ENCODE results near the gene SSC4D.
A peak's percentile ranks its signal among the peaks of the same experiment; 100 is the strongest.
"Not testable (repeated sequence)": the region's sequence is repeated elsewhere in the genome, so short reads cannot be mapped to it uniquely, and the experiment has no call there.

Gene SSC4D

DNA sequence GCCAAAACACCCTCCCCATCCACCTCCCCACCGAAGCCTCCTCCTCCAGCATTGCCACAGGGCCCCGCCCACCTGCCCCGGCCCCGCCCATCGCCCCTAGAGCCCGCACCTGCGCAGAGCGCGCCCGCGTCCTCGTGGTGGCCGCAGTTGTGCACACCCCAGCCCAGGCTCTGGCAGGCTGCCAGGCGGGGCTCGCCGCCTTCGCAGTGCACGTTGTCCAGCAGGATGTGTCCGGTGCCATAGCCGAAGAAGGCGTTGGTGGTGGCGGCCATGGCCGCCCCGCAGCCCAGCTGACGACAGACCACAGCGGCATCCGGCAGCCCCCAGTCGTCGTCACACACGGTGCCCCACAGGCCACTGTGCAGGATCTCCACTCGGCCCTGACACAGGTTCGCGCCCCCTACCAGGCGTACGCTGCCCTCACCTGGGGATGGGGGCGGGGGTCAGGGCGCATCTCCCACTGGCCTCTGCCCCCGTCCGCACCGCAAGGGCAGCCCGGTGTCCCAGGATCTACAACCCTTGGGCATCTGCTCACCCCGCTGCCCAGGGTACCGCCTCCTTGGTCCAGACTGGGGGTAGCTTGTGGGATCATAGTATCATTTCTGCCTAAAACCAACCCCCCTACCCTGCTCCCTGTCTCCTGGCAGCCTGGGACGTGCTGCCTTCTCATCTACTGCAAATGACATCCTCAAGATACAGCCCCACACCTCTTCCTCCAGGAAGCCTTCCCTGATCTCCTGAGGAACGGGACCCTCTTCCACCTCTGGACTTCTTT lies 11.9 kb downstream of the SSC4D start:
- Mint-ChIP-seq H3K9me3 (no peaks in the 10 kb centered on the region), H3K27me3 (no peaks in the 10 kb centered on the region), H3K4me3 (peak overlapping the region; percentile 92), H3K27ac (peak overlapping the region; percentile 56), H3K4me1 (peaks cover 26% of the 10 kb centered on the region), H3K36me3 (peaks cover 2% of the 10 kb centered on the region)

- peak overlapping the region; percentile 70 for H3K4me3 Mint-ChIP-seq
- H3K36me3 Mint-ChIP-seq, result peaks cover 2% of the 10 kb centered on the region
- peaks cover 29% of the 10 kb centered on the region for H3K4me1 Mint-ChIP-seq
- no peaks in the 10 kb centered on the region for H3K9me3 Mint-ChIP-seq
- no peak overlapping the region for H3K27ac Mint-ChIP-seq
- H3K27me3 Mint-ChIP-seq, result no peaks in the 10 kb centered on the region
These were observed 12.6 kb downstream of the SSC4D start for GRCh38 chr7:76396864-76397263.

- Mint-ChIP-seq H3K36me3 (peaks cover 1% of the 10 kb centered on the region), H3K27ac (peak overlapping the region; percentile 59), H3K9me3 (no peaks in the 10 kb centered on the region), H3K4me1 (peaks cover 29% of the 10 kb centered on the region), H3K4me3 (peak overlapping the region; percentile 30), H3K27me3 (no peaks in the 10 kb centered on the region)
These were observed 13.4 kb downstream of the SSC4D start for GRCh38 chr7:76395965-76396726.

GRCh38 chr7:76395605-76395964 lies 13.9 kb downstream of the SSC4D start:
- H3K36me3 Mint-ChIP-seq, H3K27ac Mint-ChIP-seq, H3K9me3 Mint-ChIP-seq, H3K27me3 Mint-ChIP-seq, H3K4me3 Mint-ChIP-seq: not testable (repeated sequence)
- peaks cover 29% of the 10 kb centered on the region for H3K4me1 Mint-ChIP-seq

GRCh38 chr7:76394957-76395356 lies 14.5 kb downstream of the SSC4D start:
- H3K36me3 Mint-ChIP-seq, result no peaks in the 10 kb centered on the region
- H3K27ac Mint-ChIP-seq, result peak overlapping the region; percentile 70
- peak overlapping the region; percentile 23 for H3K4me3 Mint-ChIP-seq
- H3K4me1 Mint-ChIP-seq, result peaks cover 29% of the 10 kb centered on the region
- H3K27me3 Mint-ChIP-seq, result no peaks in the 10 kb centered on the region
- H3K9me3 Mint-ChIP-seq, result no peaks in the 10 kb centered on the region

DNA sequence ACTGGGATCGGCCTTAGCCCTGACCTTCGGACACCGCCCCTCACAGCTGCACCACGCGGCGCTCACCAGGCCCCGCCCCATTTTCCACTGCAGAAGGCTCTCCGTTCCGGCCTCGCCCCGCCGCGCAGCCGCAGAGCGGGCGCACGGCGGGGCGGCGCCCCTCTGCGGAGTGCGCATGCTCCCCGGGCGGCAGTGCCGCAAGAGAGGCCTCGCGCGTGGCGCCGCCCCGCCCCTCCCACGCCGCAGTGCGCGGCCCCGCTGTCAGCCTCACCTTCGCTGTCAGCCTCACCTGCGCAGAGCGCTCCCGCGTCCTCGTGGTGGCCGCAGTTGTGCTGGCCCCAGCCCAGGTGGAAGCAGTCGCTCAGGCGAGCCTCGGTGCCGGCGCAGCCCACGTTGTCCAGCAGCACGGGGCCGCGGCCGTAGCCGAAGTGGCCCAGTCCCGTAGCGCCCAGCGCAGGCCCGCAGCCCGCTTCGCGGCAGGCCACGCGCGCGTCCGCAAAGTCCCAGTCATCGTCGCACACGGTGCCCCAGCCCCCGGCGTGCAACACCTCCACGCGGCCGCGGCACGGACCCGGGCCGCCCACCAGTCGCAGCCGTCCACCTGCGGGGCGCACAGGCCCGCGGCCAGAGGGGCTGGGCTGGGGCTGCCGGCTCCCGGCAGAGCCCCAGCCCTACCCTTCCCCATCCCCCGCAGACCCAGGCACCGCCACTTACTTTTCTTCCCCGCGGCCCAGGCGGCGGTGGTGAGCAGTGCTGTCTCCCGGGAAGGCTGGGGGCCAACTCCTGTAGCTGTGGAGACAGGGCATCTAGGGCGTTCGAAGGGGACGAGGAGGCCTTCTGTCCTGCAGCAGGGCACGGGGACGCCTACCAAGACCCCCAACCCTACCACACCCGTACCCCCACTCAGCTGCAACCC lies 16.1 kb downstream of the SSC4D start:
- H3K36me3 Mint-ChIP-seq, result no peaks in the 10 kb centered on the region
- H3K27me3 Mint-ChIP-seq, result no peaks in the 10 kb centered on the region
- H3K4me1 Mint-ChIP-seq, result peaks cover 25% of the 10 kb centered on the region
- no peaks in the 10 kb centered on the region for H3K9me3 Mint-ChIP-seq
- H3K4me3 Mint-ChIP-seq, result peak overlapping the region; percentile 90
- H3K27ac Mint-ChIP-seq, result peak overlapping the region; percentile 94

DNA sequence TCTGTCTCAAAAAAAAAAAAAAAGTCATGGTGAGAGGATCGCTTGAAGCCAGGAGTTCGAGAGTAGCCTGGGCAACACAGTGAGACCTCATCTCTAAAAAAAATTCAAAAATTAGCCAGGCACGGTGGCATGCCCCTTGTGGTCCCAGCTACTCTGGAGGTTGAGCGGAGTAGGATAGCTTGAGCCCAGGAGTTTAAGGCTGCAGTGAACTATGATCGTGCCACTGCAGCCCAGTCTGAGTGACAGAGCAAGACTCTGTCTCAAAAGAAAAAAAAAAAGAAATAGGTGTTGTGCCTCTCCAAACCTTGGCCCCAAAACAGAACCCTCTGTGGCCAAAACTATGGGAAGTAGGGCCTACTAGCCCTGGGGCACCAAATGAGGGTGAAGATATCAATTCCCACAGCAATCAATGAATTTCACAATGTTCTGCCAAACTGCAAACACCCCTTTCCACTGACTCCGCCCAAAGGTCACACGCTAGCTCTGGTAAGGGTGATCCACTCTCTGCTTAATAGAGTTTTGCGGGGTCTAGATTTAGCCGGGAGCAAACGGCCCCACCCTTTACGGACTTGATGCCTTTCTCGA lies 16.9 kb downstream of the SSC4D start:
- Mint-ChIP-seq H3K27ac (peak overlapping the region; percentile 94), H3K27me3 (no peaks in the 10 kb centered on the region), H3K9me3 (no peaks in the 10 kb centered on the region), H3K36me3 (no peaks in the 10 kb centered on the region), H3K4me3 (peak overlapping the region; percentile 90), H3K4me1 (peaks cover 20% of the 10 kb centered on the region)

GRCh38 chr7:76390092-76390491 lies 19.4 kb downstream of the SSC4D start:
- Mint-ChIP-seq H3K4me3 (no peak overlapping the region), H3K27me3 (no peaks in the 10 kb centered on the region), H3K9me3 (no peaks in the 10 kb centered on the region), H3K4me1 (peaks cover 12% of the 10 kb centered on the region), H3K36me3 (no peaks in the 10 kb centered on the region), H3K27ac (no peak overlapping the region)

DNA sequence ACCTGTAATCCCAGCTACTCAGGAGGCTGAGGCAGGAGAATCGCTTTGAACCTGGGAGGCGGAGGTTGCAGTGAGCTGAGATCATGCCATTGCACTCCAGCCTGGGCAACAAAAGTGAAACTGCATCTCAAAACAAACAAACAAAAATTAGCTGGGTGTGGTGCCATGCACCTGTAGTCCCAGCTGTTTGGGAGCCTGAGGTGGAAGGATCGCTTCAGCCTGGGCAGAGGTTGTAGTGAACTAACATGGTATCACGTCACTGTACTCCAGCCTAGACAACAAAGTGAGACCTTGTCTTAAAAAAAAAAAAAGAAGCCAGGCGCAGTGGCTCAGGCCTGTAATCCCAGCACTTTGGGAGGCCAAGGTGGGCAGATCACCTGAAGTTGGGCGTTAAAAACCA lies 21.7 kb downstream of the SSC4D start:
- not testable (repeated sequence) for H3K4me3 Mint-ChIP-seq, H3K9me3 Mint-ChIP-seq, H3K27me3 Mint-ChIP-seq, H3K4me1 Mint-ChIP-seq, H3K27ac Mint-ChIP-seq, H3K36me3 Mint-ChIP-seq

- H3K27me3 Mint-ChIP-seq, result no peaks in the 10 kb centered on the region
- no peak overlapping the region for H3K27ac Mint-ChIP-seq
- no peak overlapping the region for H3K4me3 Mint-ChIP-seq
- H3K36me3 Mint-ChIP-seq, result no peaks in the 10 kb centered on the region
- no peaks in the 10 kb centered on the region for H3K4me1 Mint-ChIP-seq
- no peaks in the 10 kb centered on the region for H3K9me3 Mint-ChIP-seq
These were observed 22.7 kb downstream of the SSC4D start for GRCh38 chr7:76386691-76387260.

DNA sequence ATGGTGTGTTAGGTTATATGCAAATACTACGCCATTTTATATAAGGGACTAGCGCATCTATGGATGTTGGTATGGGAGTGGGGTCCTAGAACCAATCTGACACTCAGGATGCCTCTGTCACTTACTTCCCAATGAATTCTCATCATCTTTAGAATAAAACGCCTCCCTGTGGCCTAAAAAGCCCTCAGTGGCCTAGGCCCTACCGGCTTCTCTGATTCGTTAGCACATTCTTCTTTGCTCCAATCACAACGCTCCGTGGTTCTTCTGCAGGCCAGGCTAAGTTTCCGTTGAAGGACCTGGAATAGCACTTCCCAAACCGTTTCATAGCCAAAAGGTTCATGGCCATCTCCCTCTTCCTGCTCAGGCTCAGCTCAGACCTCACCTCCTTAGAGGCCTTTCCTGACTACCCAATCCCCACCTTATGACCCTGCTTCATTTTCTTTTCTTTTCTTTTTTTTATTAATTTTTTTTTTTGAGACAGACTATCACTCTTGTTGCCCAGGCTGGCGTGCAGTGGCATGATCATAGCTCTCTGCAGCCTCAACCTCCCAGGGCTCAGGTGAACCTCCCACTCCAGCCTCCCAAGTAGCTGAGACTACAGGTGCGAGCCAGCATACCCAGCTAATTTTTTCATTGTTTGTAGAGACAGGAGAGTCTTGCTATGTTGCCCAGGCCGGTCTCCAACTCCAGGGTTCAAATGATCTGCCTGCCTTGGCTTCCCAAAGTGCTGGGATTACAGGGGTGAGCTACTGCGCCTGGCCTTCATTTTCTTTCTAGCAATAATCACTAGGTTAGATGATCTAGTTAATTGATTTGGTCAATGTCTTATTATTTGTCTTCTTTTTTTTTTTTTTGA lies 26.2 kb downstream of the SSC4D start:
- Mint-ChIP-seq H3K4me3 (no peak overlapping the region), H3K4me1 (peaks cover 6% of the 10 kb centered on the region), H3K27ac (peak overlapping the region; percentile 81), H3K27me3 (no peaks in the 10 kb centered on the region), H3K36me3 (no peaks in the 10 kb centered on the region), H3K9me3 (no peaks in the 10 kb centered on the region)

GRCh38 chr7:76381814-76382213 lies 27.7 kb downstream of the SSC4D start:
- no peaks in the 10 kb centered on the region for H3K36me3 Mint-ChIP-seq
- no peak overlapping the region for H3K4me3 Mint-ChIP-seq
- no peaks in the 10 kb centered on the region for H3K27me3 Mint-ChIP-seq
- no peaks in the 10 kb centered on the region for H3K9me3 Mint-ChIP-seq
- peaks cover 6% of the 10 kb centered on the region for H3K4me1 Mint-ChIP-seq
- no peak overlapping the region for H3K27ac Mint-ChIP-seq

GRCh38 chr7:76380623-76380966 lies 28.9 kb downstream of the SSC4D start:
- Mint-ChIP-seq H3K27ac (no peak overlapping the region), H3K27me3 (no peaks in the 10 kb centered on the region), H3K36me3 (no peaks in the 10 kb centered on the region), H3K4me1 (peaks cover 6% of the 10 kb centered on the region), H3K4me3 (peak overlapping the region; percentile 75), H3K9me3 (no peaks in the 10 kb centered on the region)

DNA sequence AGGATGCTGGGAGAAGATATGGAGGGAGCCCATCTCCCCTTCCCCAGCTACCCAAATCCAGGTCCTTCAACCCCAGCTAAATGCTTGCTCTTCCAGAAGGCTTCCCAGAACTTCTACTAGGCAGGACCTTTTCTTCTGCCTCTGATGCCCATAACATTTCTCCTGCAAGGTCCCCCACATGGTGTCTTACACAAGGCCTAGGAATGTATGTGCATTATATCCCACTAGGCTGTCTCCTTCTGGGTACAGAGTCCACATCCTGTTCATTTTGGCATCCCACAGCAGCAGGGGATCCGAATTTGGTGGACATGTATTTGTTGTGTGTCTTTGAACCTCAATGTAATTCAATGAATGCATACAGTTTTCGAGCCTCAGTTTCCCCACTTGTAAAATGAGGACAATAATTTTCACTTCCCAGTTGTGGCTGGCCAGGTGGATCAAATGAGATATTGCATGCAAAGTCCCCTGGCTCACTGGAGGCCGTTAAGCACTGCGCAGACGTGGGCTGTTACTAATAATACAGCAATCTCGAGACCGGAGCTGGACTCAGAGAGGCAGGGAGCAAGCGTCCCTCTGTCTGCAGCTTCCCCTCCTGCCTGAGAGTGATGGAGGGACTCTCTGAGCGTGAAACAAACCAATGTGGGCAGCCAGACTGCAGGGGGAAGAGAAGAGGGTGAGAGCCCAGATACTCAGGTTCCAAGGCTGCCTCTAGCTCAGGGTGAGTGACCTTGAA lies 32.1 kb downstream of the SSC4D start:
- H3K4me1 Mint-ChIP-seq, result peaks cover 6% of the 10 kb centered on the region
- no peaks in the 10 kb centered on the region for H3K36me3 Mint-ChIP-seq
- H3K4me3 Mint-ChIP-seq, result no peak overlapping the region
- H3K27ac Mint-ChIP-seq, result no peak overlapping the region
- H3K27me3 Mint-ChIP-seq, result no peaks in the 10 kb centered on the region
- no peaks in the 10 kb centered on the region for H3K9me3 Mint-ChIP-seq

Measured in activated naive CD4-positive, alpha-beta T cell treated with anti-CD3 and anti-CD28 coated beads, Interleukin-2, amount 50 U/mL, for 24 hours (primary cell).